ENCODE measurements around the gene CHSY3.

CHSY3 gene

DNA sequence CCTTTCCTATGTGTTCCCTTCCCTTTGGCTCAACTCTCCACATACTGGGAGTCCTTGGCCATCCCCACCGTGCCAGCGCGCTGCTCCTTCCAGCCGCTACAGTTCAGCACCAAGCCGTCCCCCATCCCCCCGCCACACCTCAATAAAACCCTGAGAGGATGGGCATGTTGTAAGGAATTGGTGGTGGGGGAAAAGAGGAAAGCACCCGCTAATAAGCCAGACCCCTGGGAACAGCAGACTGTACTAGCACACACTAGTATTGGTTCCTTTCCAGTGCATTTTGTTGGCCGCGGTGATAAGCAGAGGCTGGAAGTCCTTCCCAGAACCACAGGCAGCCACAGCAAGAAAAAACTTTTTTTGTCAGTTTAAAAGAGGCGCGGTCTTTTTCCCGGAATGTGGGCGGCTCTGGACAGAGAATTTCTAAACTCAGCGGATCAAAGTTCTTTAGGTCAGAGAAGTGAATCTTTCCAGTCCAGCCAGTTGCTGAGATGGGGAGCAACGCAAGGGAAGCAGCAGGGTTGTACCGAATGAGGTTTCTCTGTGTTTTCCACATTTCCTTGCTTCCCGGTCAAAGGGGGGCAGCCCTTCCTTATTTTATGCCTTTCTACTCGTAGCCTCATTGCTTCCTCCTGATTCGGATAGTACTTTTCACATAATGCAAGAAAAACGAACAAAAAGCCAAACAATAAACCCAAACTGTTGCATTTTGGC is 2.1 kb downstream of the CHSY3 start:
- no peaks in the 10 kb centered on the region for H3K9me3 ChIP-seq (ENCODE audit: control insufficient read depth in 2 of 2, low read length in 2 of 2)
- no peaks in the 10 kb centered on the region for H3K36me3 ChIP-seq (ENCODE audit: control insufficient read depth in 2 of 2, insufficient read depth in 2 of 2, low read length in 2 of 2)
- peaks cover 22% of the 10 kb centered on the region for H3K4me1 ChIP-seq (ENCODE audit: control insufficient read depth, insufficient read depth, low read length)
- peak overlapping the region; percentile 61 to 82 for H3K4me3 ChIP-seq (ENCODE audit: low read length in 2 of 2)
- H3K27me3 ChIP-seq (ENCODE audit: control insufficient read depth in 1 of 2, insufficient read depth in 2 of 2, low read length in 2 of 2), result peaks cover 4 to 17% of the 10 kb centered on the region in 2 donors
- peak overlapping the region in 1 of 2 donors; percentile 30 for H3K9ac ChIP-seq (ENCODE audit: low read length in 2 of 2)
- no peak overlapping the region for H3K27ac ChIP-seq (ENCODE audit: low read length)

DNA sequence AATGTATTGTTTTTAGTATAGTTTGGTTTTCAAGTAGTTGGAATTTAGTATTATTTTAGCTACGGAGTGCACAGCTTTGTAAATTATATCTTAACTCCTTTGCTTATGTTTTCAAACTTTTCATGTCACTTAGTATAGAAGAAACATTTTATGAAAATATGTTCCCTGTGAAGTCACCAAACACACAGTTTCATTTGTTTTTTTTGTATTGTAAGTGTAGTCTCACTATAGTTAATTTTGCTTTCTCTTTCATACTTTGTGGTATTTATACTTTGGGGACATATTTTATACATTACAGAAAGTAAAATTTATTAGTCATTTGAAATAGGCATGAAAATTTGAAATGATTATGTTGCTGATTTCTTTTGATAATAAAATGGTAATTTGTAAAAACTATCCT is 5.0 kb downstream of the CHSY3 start:
- Histone ChIP-seq H3K36me3 (ENCODE audit: control insufficient read depth in 2 of 2, insufficient read depth in 2 of 2, low read length in 2 of 2) (no peaks in the 10 kb centered on the region), H3K9me3 (ENCODE audit: control insufficient read depth in 2 of 2, low read length in 2 of 2) (no peaks in the 10 kb centered on the region), H3K4me1 (ENCODE audit: control insufficient read depth, insufficient read depth, low read length) (peaks cover 17% of the 10 kb centered on the region), H3K27me3 (ENCODE audit: control insufficient read depth in 1 of 2, insufficient read depth in 2 of 2, low read length in 2 of 2) (peaks cover 4 to 17% of the 10 kb centered on the region in 2 donors), H3K4me3 (ENCODE audit: low read length in 2 of 2) (no peak overlapping the region), H3K9ac (ENCODE audit: low read length in 2 of 2) (no peak overlapping the region), H3K27ac (ENCODE audit: low read length) (no peak overlapping the region)

GRCh38 chr5:129912601-129913255 is 8.5 kb downstream of the CHSY3 start:
- no peak overlapping the region for H3K9ac ChIP-seq (ENCODE audit: low read length in 2 of 2)
- no peaks in the 10 kb centered on the region for H3K4me1 ChIP-seq (ENCODE audit: control insufficient read depth, insufficient read depth, low read length)
- H3K4me3 ChIP-seq (ENCODE audit: low read length in 2 of 2), result no peak overlapping the region
- H3K36me3 ChIP-seq (ENCODE audit: control insufficient read depth in 2 of 2, insufficient read depth in 2 of 2, low read length in 2 of 2), result no peaks in the 10 kb centered on the region
- H3K27ac ChIP-seq (ENCODE audit: low read length), result no peak overlapping the region
- H3K27me3 ChIP-seq (ENCODE audit: control insufficient read depth in 1 of 2, insufficient read depth in 2 of 2, low read length in 2 of 2), result peaks cover 0 to 7% of the 10 kb centered on the region in 2 donors
- H3K9me3 ChIP-seq (ENCODE audit: control insufficient read depth in 2 of 2, low read length in 2 of 2), result no peaks in the 10 kb centered on the region

DNA sequence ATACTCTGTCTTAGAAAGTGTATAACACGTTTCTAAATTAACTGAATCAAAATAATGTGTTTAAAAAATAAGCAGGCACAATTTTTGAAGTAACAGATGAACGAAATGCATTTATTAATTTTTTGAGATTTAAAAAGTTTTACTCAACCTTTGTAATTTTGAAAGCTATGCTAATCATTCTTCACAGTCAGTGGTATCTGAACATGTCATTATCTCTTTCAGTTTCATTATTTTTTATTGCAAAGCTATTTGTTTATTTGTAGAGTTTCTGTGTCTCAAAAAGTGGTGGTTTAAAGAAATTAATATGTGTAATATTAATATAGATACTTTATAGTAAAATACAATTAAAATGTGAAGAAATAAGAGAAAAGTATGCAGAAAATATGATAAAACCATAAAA is 11.2 kb downstream of the CHSY3 start:
- H3K4me3 ChIP-seq (ENCODE audit: low read length in 2 of 2), result no peak overlapping the region
- H3K9ac ChIP-seq (ENCODE audit: low read length in 2 of 2), result no peak overlapping the region
- H3K36me3 ChIP-seq (ENCODE audit: control insufficient read depth in 2 of 2, insufficient read depth in 2 of 2, low read length in 2 of 2), result no peaks in the 10 kb centered on the region
- H3K27ac ChIP-seq (ENCODE audit: low read length), result no peak overlapping the region
- H3K4me1 ChIP-seq (ENCODE audit: control insufficient read depth, insufficient read depth, low read length), result no peaks in the 10 kb centered on the region
- H3K27me3 ChIP-seq (ENCODE audit: control insufficient read depth in 1 of 2, insufficient read depth in 2 of 2, low read length in 2 of 2), result no peaks in the 10 kb centered on the region
- no peaks in the 10 kb centered on the region for H3K9me3 ChIP-seq (ENCODE audit: control insufficient read depth in 2 of 2, low read length in 2 of 2)

- Histone ChIP-seq H3K4me3 (ENCODE audit: low read length in 2 of 2) (no peak overlapping the region), H3K9ac (ENCODE audit: low read length in 2 of 2) (no peak overlapping the region), H3K27ac (ENCODE audit: low read length) (no peak overlapping the region), H3K9me3 (ENCODE audit: control insufficient read depth in 2 of 2, low read length in 2 of 2) (no peaks in the 10 kb centered on the region), H3K36me3 (ENCODE audit: control insufficient read depth in 2 of 2, insufficient read depth in 2 of 2, low read length in 2 of 2) (no peaks in the 10 kb centered on the region), H3K27me3 (ENCODE audit: control insufficient read depth in 1 of 2, insufficient read depth in 2 of 2, low read length in 2 of 2) (no peaks in the 10 kb centered on the region), H3K4me1 (ENCODE audit: control insufficient read depth, insufficient read depth, low read length) (no peaks in the 10 kb centered on the region)
Observed at GRCh38 chr5:129917224-129917623, 13.0 kb downstream of the CHSY3 start.

DNA sequence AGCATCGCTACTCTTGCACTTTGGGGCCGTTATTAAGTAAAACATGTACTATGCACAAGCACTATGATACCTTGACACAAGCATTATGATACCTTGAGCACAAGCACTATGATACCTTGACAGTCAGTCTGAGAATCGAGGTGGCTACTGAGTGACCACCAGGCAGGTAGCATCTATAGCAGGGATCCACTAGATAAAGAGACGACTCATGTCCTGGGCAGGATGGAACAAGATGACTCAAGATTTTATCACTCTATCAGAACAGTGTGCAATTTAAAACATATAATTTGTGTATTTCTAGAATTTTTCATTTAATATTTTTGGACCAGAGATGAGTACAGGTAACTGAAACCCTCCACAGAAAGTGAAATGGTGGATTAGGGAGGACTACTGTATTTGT is 16.9 kb downstream of the CHSY3 start:
- H3K9me3 ChIP-seq (ENCODE audit: control insufficient read depth in 2 of 2, low read length in 2 of 2), result no peaks in the 10 kb centered on the region
- H3K4me1 ChIP-seq (ENCODE audit: control insufficient read depth, insufficient read depth, low read length), result no peaks in the 10 kb centered on the region
- no peaks in the 10 kb centered on the region for H3K36me3 ChIP-seq (ENCODE audit: control insufficient read depth in 2 of 2, insufficient read depth in 2 of 2, low read length in 2 of 2)
- H3K27ac ChIP-seq (ENCODE audit: low read length), result no peak overlapping the region
- H3K4me3 ChIP-seq (ENCODE audit: low read length in 2 of 2), result no peak overlapping the region
- no peaks in the 10 kb centered on the region for H3K27me3 ChIP-seq (ENCODE audit: control insufficient read depth in 1 of 2, insufficient read depth in 2 of 2, low read length in 2 of 2)
- H3K9ac ChIP-seq (ENCODE audit: low read length in 2 of 2), result no peak overlapping the region

GRCh38 chr5:129930221-129930620 is 26.0 kb downstream of the CHSY3 start:
- no peaks in the 10 kb centered on the region for H3K9me3 ChIP-seq (ENCODE audit: control insufficient read depth in 2 of 2, low read length in 2 of 2)
- no peaks in the 10 kb centered on the region for H3K36me3 ChIP-seq (ENCODE audit: control insufficient read depth in 2 of 2, insufficient read depth in 2 of 2, low read length in 2 of 2)
- H3K4me3 ChIP-seq (ENCODE audit: low read length in 2 of 2), result no peak overlapping the region
- H3K27me3 ChIP-seq (ENCODE audit: control insufficient read depth in 1 of 2, insufficient read depth in 2 of 2, low read length in 2 of 2), result no peaks in the 10 kb centered on the region
- H3K4me1 ChIP-seq (ENCODE audit: control insufficient read depth, insufficient read depth, low read length), result no peaks in the 10 kb centered on the region
- H3K27ac ChIP-seq (ENCODE audit: low read length), result no peak overlapping the region
- H3K9ac ChIP-seq (ENCODE audit: low read length in 2 of 2), result no peak overlapping the region

DNA sequence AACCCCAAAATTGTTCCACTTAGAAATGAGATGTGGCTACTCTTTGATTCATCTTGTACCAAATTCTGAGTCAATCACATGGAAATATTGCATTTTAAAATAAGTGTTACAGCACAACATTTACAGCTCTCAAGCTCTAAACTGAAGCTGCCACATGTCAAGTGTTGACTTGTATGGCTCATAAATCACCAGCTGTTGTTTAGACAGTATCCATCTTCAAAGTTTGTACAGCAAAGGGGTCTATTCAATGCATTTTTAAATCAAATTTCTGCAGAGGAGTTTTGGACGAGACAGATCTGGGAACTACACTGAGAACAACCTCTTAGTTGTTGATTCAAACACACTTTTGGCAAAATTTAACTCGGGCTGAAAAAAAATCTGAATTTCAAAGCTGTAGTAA is 31.4 kb downstream of the CHSY3 start:
- no peak overlapping the region for H3K27ac ChIP-seq (ENCODE audit: low read length)
- H3K4me1 ChIP-seq (ENCODE audit: control insufficient read depth, insufficient read depth, low read length), result no peaks in the 10 kb centered on the region
- peaks cover 0 to 12% of the 10 kb centered on the region in 2 donors for H3K9me3 ChIP-seq (ENCODE audit: control insufficient read depth in 2 of 2, low read length in 2 of 2)
- no peaks in the 10 kb centered on the region for H3K36me3 ChIP-seq (ENCODE audit: control insufficient read depth in 2 of 2, insufficient read depth in 2 of 2, low read length in 2 of 2)
- H3K27me3 ChIP-seq (ENCODE audit: control insufficient read depth in 1 of 2, insufficient read depth in 2 of 2, low read length in 2 of 2), result no peaks in the 10 kb centered on the region
- no peak overlapping the region for H3K4me3 ChIP-seq (ENCODE audit: low read length in 2 of 2)
- no peak overlapping the region for H3K9ac ChIP-seq (ENCODE audit: low read length in 2 of 2)

DNA sequence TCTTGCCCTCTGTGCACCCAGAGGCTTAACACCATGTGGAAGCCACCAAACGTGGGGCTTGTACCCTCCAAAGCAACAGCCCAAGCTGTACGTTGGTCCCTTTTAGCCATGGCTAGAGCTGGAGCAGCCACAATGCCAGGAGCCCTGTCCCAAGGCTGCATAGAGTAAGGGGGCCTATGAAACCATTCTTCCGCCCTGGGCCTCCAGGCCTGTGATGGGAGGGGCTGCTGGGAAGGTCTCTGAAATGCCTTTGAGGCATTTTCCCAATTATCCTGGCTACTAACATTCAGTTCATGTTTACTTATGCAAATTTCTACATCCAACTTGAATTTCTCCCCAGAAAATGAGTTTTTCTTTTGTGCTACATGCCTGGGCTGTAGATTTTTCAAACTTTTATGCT is 33.8 kb downstream of the CHSY3 start:
- no peak overlapping the region for H3K27ac ChIP-seq (ENCODE audit: low read length)
- no peaks in the 10 kb centered on the region for H3K4me1 ChIP-seq (ENCODE audit: control insufficient read depth, insufficient read depth, low read length)
- no peaks in the 10 kb centered on the region for H3K36me3 ChIP-seq (ENCODE audit: control insufficient read depth in 2 of 2, insufficient read depth in 2 of 2, low read length in 2 of 2)
- no peak overlapping the region for H3K9ac ChIP-seq (ENCODE audit: low read length in 2 of 2)
- no peak overlapping the region for H3K4me3 ChIP-seq (ENCODE audit: low read length in 2 of 2)
- H3K9me3 ChIP-seq (ENCODE audit: control insufficient read depth in 2 of 2, low read length in 2 of 2), result peaks cover 0 to 12% of the 10 kb centered on the region in 2 donors
- no peaks in the 10 kb centered on the region for H3K27me3 ChIP-seq (ENCODE audit: control insufficient read depth in 1 of 2, insufficient read depth in 2 of 2, low read length in 2 of 2)

GRCh38 chr5:129943936-129944335 is 39.7 kb downstream of the CHSY3 start:
- Histone ChIP-seq H3K9me3 (ENCODE audit: control insufficient read depth in 2 of 2, low read length in 2 of 2) (no peaks in the 10 kb centered on the region), H3K4me3 (ENCODE audit: low read length in 2 of 2) (no peak overlapping the region), H3K27ac (ENCODE audit: low read length) (no peak overlapping the region), H3K9ac (ENCODE audit: low read length in 2 of 2) (no peak overlapping the region), H3K4me1 (ENCODE audit: control insufficient read depth, insufficient read depth, low read length) (no peaks in the 10 kb centered on the region), H3K36me3 (ENCODE audit: control insufficient read depth in 2 of 2, insufficient read depth in 2 of 2, low read length in 2 of 2) (no peaks in the 10 kb centered on the region), H3K27me3 (ENCODE audit: control insufficient read depth in 1 of 2, insufficient read depth in 2 of 2, low read length in 2 of 2) (no peaks in the 10 kb centered on the region)

DNA sequence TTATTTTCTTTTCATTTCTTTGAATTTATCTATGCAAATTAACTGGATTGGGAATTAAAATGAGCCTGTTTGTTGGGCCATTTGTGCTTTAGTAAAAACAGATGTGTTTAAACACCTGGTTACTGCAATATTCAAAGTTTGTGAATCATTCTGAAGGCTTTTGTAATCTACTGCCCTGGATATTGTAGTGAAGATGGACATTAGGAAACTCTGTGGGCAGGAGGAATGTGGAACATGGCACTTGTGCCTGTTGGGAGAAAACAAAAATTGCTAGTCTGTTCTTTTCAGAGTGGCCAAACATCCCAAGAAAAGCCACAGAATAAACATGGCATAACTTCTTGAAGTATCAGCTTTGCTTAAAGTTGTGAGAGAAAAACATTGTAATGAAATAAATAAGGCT is 40.8 kb downstream of the CHSY3 start:
- Histone ChIP-seq H3K9ac (ENCODE audit: low read length in 2 of 2) (no peak overlapping the region), H3K36me3 (ENCODE audit: control insufficient read depth in 2 of 2, insufficient read depth in 2 of 2, low read length in 2 of 2) (no peaks in the 10 kb centered on the region), H3K4me1 (ENCODE audit: control insufficient read depth, insufficient read depth, low read length) (no peaks in the 10 kb centered on the region), H3K9me3 (ENCODE audit: control insufficient read depth in 2 of 2, low read length in 2 of 2) (no peaks in the 10 kb centered on the region), H3K4me3 (ENCODE audit: low read length in 2 of 2) (no peak overlapping the region), H3K27me3 (ENCODE audit: control insufficient read depth in 1 of 2, insufficient read depth in 2 of 2, low read length in 2 of 2) (no peaks in the 10 kb centered on the region), H3K27ac (ENCODE audit: low read length) (no peak overlapping the region)

All from stomach smooth muscle (tissue), 2 donors.